Stimulated activated CD8-positive, alpha-beta memory T cell treated with anti-CD3 and anti-CD28 coated beads, Interleukin-7, amount 100 ng/mL, for 1 hour (primary cell): ENCODE data around the gene SMYD1.

Source experiments
- DNase-seq, 2 donors: peaks; one replicate each; pipeline ENCODE4 v3.0.0-alpha.2; 2020; ENCODE audit warnings: low read depth in 2 of 2

SMYD1 gene

DNA sequence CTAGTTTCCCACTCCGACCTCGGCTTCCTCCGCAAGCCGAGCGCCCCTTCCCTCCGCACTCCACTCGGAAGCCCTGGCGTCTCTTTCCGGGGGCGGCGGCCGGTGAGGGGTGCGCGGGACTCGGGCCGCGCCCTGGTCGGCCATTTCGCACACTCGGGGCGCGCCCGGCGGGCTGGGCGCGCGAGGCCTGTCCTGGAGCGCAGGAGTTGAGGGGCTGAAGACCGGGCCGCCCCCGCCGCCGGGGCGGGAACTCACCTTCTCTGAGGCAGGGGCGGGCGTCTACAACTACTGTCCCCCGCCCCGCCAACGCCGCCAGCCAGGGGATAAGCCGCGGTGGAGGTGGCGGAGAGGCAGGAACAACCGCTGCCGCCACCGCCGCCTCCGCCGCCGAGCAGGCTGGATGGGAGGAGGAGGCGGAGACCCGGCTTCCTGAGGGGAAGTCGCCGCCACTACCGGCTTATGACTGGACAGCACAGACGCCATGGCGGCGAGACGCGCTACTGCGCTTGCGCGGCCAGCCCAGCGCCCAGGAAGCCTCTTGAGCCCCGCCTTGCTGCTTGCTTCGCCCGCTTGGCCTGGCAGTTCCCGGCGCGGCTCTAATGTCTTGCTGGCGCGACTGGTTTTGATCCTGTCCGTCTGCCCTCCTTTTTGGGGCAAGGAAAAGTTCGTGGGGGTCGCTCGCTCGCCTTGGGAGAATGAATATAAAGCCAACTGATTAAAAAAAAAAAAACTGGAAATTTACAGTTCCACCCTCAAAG is 12.1 kb upstream of the SMYD1 start, which contains the start of gene KRCC1:
KRCC1 (minus strand) TSS at position 413 of the 758 bp plus-strand sequence. CDS start 27,220 bp downstream, outside the sequence.
- DNase-seq = peak; percentile 82 to 87

DNA sequence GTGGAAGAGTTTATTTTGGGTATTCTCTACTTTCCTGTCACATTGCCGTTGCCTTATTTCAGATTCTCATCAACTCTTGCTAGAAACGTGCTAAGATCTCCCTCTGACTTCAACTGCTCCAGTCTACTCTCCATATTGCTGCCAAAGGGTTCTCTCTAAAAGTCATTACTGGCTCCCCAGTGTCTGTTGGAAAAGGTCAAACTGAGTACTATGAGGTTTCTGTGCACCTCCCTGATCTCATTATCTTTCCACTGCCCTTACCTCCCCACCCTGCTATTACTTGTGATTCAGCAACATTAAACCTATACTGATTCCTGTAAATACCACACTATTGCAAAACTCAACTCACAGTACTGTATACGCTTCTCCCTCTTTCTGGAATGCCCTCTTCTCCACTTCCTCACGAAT is 10.2 kb upstream of the SMYD1 start:
- DNase-seq = no peak

DNA sequence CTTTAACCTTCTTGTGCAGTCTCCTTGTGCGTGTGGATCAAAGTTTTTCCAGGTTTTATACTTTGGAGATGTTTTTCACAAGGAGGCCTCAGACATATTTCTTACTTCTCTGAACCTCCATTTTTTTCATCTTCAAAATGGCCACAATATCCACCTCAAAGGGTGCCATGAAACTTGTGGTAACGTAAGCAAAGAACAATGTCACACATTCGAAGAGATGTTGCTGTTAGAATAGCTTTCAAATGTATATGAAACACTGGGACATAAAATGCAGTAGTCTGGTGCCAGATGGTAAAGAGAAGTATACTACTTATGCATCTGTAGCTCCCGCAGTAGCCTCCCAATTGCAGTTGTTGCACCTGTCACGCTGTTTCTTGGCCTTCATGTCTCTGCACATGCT is 9.4 kb upstream of the SMYD1 start:
- DNase-seq = no peak

DNA sequence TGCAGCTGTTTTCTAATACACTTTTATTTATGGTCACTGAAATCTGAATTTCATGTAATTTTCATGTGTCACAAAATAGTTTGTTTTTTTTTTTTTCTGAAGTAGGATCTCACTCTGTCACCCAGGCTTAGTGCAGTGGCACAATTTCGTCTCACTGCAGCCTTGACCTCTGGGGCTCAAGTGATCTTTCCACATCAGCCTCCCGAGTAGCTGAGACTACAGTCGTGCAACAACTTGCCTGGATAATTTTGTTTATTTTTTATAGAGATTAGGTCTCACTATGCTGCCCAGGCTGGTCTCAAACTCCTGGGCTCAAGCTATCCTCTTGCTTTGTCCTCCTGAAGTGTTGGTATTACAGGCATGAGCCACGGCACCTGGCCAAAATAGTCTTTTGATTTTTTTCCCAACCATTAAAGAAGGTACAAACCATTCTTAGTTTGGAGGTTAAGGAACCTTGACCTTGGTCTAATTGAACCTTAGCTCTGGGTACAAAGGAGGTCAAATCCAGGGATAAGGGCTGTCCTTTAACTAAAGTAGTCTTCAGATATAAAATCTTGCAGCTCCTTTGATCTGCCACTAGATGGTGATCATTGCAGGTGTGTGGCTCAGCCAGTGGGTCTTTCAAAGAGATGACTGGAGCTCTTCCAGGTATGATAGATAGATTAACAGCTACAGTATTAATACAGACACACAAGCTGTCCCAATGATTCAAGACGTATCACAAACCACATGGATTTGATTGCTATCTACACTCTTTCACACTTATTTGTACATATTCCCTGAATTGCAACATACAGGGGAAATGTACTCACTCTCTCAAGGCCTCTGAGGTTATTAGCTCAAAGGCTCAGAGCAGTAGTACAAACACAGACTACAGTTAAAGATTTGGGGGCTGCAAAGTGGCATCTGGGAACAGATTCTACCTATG is 7.4 kb upstream of the SMYD1 start:
- no peak for DNase-seq

DNA sequence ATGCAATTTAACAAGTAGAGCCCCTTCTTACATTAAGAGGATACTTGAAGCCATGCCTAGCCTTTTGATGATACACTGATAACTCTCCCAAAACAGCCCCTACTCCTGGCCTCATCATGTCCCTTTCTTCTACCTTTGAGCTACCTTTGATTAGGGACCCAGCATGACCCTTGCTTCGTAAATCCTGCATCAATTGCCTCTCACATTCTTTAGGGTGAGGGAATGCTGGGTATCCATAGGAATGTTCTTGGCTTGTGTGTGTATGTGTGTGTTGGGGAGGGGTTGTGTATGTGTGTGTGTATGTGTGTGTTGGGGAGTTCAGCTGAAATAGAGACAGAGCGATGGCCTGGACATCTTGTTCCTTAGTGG is 6.7 kb upstream of the SMYD1 start:
- no peak for DNase-seq

DNA sequence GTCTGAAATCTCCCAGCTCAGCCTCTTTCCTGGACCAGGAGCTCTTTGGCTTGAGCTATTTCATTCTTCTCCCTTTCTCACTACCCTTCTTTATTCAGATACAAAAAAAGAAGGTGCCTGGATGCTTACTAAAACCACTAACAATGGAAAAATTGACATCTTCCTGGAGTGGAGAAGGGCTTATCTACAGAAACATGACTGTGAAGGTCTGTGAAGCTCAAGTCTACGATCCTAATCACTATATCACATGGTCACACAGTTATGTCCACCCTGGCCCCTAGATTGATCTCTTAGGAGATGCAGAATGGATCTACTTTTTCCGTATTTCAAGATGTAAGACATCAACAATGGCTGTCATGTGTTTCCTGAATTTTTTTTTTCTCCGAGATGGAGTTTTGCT is 6.3 kb upstream of the SMYD1 start:
- no peak for DNase-seq

DNA sequence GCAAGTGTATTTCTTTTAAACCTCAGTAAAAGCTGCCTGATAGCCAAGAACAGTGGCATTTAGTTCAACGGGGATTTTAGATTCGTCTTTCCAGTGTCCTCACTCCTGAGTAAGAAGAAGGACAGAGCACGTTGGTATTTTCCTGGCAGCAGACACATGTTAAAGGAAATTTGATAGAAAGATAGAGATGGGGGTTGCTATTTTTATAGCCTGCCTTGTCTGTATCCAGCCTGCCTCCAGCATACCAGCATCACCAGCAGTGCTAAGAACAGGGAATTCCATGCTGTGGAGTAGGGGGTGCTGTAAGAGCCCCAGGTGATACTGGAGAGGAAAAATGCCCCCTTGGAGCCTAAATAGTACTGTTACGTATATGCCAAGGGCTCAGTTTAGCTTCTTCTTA is 1.1 kb upstream of the SMYD1 start:
- DNase-seq = no peak

DNA sequence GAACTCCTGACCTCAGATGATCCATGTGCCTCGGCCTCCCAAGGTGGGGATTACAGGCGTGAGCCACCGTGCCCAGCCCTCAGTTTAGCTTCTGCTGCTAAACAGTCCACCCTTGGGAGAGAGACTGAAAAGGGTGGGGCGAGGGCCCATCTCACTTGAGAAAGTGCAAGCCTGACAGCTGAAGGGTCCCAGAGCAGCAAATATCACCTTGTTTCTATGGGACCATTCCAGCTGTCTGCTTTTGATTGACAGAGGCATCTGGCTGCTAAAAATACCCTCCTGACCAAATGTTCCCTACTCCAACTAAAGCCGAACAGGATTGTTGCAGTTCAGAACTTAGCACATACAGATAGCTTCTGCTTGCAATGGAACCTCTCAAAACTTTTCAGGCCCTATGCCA is 436 bp upstream of the SMYD1 start:
- no peak for DNase-seq

DNA sequence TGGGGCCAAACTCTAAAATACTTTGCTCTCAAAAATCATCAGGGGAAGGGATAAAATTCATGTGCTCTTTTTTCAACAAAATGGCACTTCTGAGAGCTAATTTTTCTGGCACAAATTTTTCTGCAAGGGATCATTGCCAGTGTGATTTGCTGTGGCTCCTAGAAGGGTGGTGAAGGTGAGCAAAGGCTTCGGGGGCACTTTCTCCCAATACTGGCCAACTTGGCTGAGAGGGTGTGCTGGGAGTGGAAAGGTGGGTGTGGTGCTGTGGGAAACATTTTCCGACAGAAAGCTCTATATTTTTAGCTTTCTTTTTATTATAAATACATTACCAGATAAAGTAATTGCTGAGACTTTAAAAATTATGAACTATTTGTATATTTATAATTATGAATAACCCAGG is 419 bp downstream of the SMYD1 start:
- no peak for DNase-seq

DNA sequence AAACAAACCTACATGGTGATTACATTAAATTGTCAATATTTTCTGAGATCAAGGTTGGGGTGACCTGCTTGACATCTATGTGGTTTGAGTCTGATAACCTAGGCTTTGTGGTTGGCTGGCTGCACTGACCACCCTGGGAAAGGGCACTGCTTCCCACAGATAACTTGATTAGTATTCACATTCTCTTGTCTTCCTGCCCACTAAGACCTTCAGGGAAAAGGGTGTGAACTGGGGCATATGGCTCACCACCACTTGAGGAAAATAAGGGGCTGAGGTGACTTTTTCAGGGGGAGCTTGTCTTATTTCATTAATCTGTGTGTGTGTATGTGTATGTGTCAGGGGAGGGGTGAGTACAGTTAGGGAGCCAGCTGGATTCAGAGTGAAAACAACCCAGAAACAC is 1.5 kb downstream of the SMYD1 start:
- DNase-seq = no peak

DNA sequence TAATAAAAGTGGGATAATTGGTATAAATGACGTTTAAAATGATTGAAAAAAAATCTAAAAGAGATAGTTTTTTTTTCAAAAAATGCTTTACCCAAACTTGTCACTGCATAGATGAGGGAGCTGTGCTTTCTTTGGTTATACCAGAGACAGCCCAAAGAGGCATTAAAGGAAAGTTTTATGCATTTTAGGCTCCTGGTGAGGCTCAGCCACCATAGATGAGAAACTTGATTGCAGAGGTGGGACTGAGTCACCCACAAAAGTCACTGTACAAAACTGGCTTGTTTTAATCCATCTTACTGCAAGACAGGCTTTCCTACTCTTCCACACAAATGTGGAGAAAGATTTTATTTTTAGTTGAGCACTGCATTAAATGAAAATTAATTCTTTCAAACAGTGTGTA is 2.4 kb downstream of the SMYD1 start:
- DNase-seq = no peak

DNA sequence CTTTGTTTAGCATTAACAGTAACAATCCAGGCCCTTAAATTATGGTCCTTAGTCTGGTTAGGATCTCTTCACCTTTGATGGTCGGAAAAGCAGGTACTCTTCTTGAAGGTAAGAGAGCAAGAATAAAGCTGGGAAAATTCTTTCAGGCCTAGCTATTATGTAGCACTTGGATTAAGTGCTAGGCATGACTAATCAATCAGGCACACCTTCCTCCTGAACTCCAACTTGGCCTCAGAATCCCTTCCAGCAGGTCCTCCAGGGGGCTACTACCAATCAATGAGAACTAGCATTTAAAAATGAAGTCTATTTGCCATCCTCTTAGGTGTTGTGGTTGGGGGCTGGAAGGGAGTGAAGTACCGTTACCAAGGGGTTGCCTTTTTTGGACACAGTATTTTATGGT is 3.7 kb downstream of the SMYD1 start:
- DNase-seq = no peak

DNA sequence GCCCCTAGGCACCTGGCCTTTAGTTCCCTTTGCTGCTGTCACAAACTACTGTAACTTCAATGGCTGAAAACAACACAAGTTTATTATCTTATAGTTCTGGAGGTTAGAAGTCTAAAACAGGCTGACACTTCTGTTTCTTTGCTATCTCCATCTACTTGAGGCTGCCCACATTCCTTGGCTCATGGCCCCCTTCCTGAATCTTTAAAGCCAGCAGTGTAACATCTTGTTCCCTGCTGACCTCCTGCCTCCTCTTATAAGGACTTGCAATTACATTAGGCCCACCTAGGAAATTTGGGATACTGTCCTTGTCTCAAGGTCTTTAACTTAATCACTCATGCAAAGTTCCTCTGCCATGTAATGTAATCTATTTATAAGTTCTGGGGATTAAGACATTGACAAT is 6.5 kb downstream of the SMYD1 start:
- no peak for DNase-seq

DNA sequence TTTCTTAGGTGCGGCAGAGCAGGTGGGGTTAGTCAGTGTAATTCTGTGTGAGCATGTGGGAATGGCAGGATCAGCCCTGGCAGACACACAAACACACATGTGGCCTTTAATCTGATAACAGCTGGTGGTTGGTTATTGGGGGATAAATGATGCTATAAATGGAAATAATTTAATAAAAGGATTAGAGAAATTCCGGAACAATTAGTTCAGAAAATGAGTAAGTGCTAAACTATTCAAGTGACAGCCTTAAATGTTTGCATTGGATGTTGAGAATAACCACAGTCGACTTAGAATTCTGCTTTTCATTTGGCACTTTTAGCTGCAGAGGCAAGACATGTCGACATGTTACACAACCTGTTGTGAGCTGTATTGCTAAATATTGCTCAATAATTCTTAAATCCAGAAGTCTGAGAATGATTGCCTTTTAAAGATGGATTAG is 7.2 kb downstream of the SMYD1 start:
- DNase-seq = no peak

DNA sequence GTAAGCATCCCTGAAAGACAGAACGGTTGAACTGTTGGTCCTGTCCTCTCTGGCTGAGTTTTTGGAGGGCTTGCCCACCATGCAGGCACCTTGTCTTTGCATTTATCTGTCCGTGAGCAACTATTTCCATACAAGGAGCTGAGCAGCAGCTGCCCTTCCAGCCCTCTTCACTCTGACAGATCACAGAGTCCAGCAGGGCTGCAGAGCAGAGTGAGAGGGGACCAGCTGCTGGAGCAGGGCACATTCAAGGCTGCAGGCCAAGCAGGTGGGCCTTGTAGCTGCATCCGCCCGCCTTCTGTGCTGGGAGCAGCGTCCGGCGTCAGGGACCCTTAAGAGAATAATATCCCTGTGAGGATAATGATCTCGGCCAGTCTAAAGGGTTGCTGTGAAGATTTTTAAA is 9.5 kb downstream of the SMYD1 start:
- DNase-seq = no peak

DNA sequence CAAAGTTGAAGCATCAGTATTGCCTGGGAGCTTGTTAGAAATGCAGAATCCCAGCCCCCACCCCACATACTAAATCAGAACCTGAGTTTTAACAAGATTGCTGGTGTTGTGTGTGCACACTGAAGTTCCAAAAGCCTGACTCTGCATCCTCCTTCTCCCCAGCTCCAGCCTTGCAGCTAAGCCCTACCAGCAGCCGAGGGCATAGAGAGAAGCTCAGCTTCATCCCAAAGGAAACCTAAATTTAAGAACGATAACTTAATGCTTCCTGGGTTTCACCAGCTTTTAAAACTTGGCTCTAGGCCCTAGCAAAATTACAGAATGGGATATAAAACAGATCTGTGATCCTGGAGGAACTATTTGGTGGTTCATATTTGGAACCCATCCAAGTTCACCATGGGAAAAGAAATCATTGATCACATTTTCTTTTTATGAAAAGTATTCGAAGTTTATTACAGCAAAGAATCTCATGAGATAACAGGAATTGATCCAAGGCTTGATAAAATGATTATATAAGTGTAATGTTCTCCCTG is 11.1 kb downstream of the SMYD1 start:
- no peak for DNase-seq

DNA sequence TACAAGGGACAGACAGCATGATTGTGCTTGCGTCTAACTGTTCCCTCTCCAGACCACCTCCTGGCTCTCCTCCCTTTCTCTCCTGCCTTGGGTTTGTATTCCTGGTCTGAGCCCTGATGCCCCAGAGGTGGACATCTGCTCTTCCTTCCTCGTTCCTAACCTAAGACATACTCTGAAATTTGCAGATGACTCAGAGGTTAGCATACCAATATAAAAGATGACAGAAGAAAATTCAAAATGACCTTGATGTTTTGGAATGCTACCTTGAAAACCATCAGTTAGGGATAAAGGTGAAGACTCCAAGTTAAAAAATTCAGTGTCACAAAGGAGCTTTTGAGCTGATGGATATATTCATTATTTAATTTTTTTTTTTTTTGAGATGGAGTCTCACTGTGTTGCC is 12.9 kb downstream of the SMYD1 start:
- DNase-seq = no peak

DNA sequence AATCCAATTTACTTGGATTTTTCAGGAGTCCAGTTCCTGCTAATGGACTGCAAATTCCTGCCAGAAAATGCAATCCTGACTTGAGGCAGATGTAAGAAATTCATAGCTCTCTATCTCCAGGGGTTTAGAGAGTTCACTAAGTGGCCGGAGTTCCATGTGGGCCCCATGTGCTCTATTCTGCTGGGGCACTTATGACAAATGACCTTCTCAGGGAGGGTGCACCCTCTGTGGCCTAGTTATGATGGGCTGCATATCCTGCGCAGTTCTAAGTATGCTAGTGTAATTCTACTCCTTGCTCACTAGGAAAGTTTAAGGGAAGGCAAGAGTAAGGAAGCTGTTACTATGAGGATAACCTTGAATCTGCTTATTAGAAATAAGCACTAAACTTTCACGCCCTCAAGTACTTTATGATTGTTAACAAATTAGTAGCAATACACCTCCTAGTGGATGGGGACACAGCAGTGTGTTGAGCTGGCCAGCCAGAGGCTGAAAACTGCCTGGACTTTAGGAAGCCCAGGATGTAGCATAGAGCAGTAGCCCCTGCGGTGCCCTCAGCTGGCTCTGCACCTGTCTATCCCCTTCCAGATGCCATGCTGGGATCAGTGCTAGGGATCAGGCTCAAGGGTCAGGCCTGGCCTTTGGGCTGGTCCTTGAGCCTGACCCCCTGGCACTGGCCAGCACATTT is 14.4 kb downstream of the SMYD1 start:
- no peak for DNase-seq

DNA sequence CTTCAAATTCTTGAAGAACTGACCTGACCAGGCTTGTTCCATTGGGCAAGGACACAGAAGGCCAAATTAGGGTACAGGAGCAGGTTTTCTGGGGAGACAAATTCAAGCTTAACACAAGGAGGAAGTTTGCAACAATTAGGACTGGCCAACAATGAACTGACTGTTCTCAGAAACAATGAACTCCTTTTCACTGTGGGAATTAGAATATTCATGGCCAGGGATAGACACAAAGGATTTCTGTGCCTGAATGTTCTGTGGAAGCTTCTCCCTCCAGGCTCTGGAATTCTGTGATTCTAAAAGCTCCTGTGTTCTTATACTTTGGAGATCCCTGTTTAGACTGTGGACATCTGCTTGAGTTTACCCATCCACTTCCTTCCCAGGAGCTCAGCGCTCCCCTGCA is 15.2 kb downstream of the SMYD1 start:
- DNase-seq = no peak

DNA sequence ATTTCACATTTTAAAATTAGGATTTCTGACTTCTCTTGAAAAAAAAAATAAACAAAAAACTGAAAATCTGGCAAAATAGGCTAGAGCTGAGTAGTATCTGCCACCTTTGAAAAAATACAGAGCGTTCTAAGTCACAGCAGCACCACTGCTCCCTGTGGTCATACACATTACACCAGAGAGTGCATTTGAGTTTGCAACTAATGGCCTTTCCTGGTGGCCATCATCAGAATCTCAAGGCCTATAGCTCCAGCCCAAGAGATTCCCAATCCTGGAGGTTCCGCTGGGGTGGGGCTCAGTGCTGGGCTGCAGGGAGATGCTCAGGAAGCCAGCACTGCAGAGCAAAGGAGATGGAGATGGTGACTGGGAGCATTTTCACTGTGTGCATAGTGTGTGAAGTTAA is 17.5 kb downstream of the SMYD1 start:
- DNase-seq = no peak

DNA sequence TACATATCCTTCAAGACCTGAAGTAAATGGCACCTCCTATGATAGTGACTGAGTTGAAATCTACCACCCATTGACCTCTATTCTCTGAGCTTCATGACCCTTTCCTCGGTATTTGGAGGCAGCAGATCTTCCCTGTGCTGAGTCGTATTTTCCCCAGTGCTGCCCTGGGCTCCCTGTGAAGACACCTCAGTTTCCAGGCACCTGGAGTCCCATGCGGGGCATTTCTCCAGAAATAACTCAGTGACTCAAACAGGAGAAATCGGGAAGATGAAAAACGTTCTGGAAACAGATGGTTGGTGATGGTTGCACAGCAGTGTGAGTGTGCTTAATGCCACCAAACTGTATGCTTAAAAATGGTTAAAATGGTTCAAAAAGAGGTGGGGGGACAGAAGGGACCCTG is 18.0 kb downstream of the SMYD1 start:
- no peak for DNase-seq

DNA sequence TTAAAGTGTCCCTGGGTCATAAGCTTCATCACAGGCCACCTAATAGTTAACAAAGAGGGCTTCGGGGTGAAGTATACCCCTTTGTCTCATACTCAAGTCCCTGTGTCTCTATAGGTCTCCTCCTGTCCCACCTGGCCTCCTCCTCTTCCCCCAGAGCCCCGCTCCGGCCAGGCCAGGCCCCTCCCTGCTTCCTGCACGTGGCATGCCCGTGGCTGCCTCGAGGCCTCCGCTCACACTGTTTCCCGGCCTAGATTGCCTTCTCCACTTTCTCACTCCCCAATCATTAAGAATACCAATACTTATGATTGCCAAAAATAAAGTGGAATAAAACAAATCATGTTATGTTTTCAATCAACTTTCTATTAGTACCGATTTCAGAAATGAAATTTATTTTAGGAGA is 18.8 kb downstream of the SMYD1 start:
- DNase-seq = no peak
